Occipital lobe (tissue), 2 donors: Measurements from ENCODE around the gene FHOD3. TPM values are rescaled to one million over a fixed set of nuclear protein-coding genes. Genes with fewer than 3 reads are reported as not detected.
A peak's percentile ranks its signal among the peaks of the same experiment; 100 is the strongest.
"Not testable (repeated sequence)": the region's sequence is repeated elsewhere in the genome, so short reads cannot be mapped to it uniquely, and the experiment has no call there.

ENCODE experiments used
- DNase-seq: peaks from one replicate; lab custom pipeline; 2025; lab: John Stamatoyannopoulos, UW
- total RNA-seq: library from RNA; depleted of rRNA; stranded (reverse); fragments of >200 nt; gene quantifications from one replicate; pipeline ENCODE4 v1.2.3, GENCODE V29; 2014

Gene FHOD3
- total RNA-seq, 1 donor from 2014 or later: 51.2 TPM

GRCh38 chr18:36692371-36692770 lies 394.9 kb downstream of the FHOD3 start:
- DNase-seq: no peak

- DNase-seq: no peak
These were observed 395.4 kb downstream of the FHOD3 start for GRCh38 chr18:36692921-36693332.

- peak; percentile 14 for DNase-seq
These were observed 396.6 kb downstream of the FHOD3 start for GRCh38 chr18:36693931-36694620.

- no peak for DNase-seq
These were observed 398.3 kb downstream of the FHOD3 start for GRCh38 chr18:36695806-36696205.

- no peak for DNase-seq
These were observed 400.4 kb downstream of the FHOD3 start for GRCh38 chr18:36697905-36698304.

GRCh38 chr18:36700955-36701354 lies 403.4 kb downstream of the FHOD3 start:
- no peak for DNase-seq

GRCh38 chr18:36702401-36703013 lies 405.0 kb downstream of the FHOD3 start:
- DNase-seq: no peak

GRCh38 chr18:36704156-36704555 lies 406.6 kb downstream of the FHOD3 start:
- no peak for DNase-seq

- DNase-seq: no peak
These were observed 408.8 kb downstream of the FHOD3 start for GRCh38 chr18:36706134-36706881.

- no peak for DNase-seq
These were observed 410.9 kb downstream of the FHOD3 start for GRCh38 chr18:36708366-36708765.

- DNase-seq: no peak
These were observed 411.8 kb downstream of the FHOD3 start for GRCh38 chr18:36709315-36709714.

GRCh38 chr18:36711014-36711725 lies 413.7 kb downstream of the FHOD3 start:
- no peak for DNase-seq

- DNase-seq: no peak
These were observed 414.4 kb downstream of the FHOD3 start for GRCh38 chr18:36711813-36712444.

- no peak for DNase-seq
These were observed 417.0 kb downstream of the FHOD3 start for GRCh38 chr18:36714476-36714875.

- DNase-seq: no peak
These were observed 420.1 kb downstream of the FHOD3 start for GRCh38 chr18:36717422-36718110.

GRCh38 chr18:36718705-36719328 lies 421.3 kb downstream of the FHOD3 start:
- DNase-seq: no peak

GRCh38 chr18:36719630-36720029 lies 422.1 kb downstream of the FHOD3 start:
- DNase-seq: no peak

GRCh38 chr18:36721351-36721750 lies 423.8 kb downstream of the FHOD3 start:
- not testable (repeated sequence) for DNase-seq

- no peak for DNase-seq
These were observed 426.7 kb downstream of the FHOD3 start for GRCh38 chr18:36724169-36724568.

- DNase-seq: peak; percentile 45
These were observed 427.1 kb downstream of the FHOD3 start for GRCh38 chr18:36724591-36725001.
